Left cardiac atrium (tissue), 4 donors: ENCODE results near the gene DGAT2. TPM values are rescaled to one million over a fixed set of nuclear protein-coding genes. Genes with fewer than 3 reads are reported as not detected.
A peak's percentile ranks its signal among the peaks of the same experiment; 100 is the strongest.

Source experiments
- ATAC-seq, 2 donors: fragments of 200-7000 bp; cut with Tn5 transposase; one replicate each; pipeline ENCODE4 v1.9.1; 2020; ENCODE audit warnings: mild to moderate bottlenecking in 2 of 2, moderate library complexity in 2 of 2
- DNase-seq: peaks from one replicate; pipeline ENCODE4 v3.0.0-alpha.2; 2020
- intact Hi-C, 2 donors: fragments of 100-400 bp; cut with DNase I; formaldehyde crosslinking; loops; one replicate each; pipeline versions ENCODE4 v1.14.1 to v1.15.1; 2022 to 2023
- total RNA-seq, 2 donors: library from RNA; stranded (reverse); fragmentation: NEBNext Ultra II Directional; extraction: Animal tissue kit (Norgen Biotek cat#: 25700); gene quantifications; one replicate each; pipeline ENCODE4 v1.2.1, GENCODE V29; 2021
- donor health status: DM: no; HTN: yes; CAD: no.
- donor health status: DM: no; HTN: yes; CAD: no; lungs with severe emphysema.
- donor health status: DM: yes; HTN: yes; CAD: no.
- donor health status: Dilated cardiomyopathy.

DGAT2 gene
- total RNA-seq, 2 donors from 2014 or later, result 81.2 to 131 TPM

- intact Hi-C loops, result no loop called here
- DNase-seq (no peak), ATAC-seq (no peak)
Observed at GRCh38 chr11:75775056-75775455, 6.5 kb downstream of the DGAT2 start.

GRCh38 chr11:75776546-75776945 is 8.0 kb downstream of the DGAT2 start:
- intact Hi-C loops, result no loop called here
- DNase-seq (no peak), ATAC-seq (no peak)

- ATAC-seq (peak in 1 of 2 donors; percentile 32), DNase-seq (no peak)
Observed at GRCh38 chr11:75777461-75778110, 9.0 kb downstream of the DGAT2 start.

GRCh38 chr11:75778962-75779361 is 10.4 kb downstream of the DGAT2 start:
- intact Hi-C loops, result no loop called here
- no peak for DNase-seq
- ATAC-seq, result no peak

More at GRCh38 chr11:75777461-75778110, 9.0 kb downstream of the DGAT2 start:
- intact Hi-C loops, result no loop called here

- DNase-seq (no peak), ATAC-seq (no peak)
- intact Hi-C loops, result no loop called here
Observed at GRCh38 chr11:75779960-75780359, 11.4 kb downstream of the DGAT2 start.

DNA sequence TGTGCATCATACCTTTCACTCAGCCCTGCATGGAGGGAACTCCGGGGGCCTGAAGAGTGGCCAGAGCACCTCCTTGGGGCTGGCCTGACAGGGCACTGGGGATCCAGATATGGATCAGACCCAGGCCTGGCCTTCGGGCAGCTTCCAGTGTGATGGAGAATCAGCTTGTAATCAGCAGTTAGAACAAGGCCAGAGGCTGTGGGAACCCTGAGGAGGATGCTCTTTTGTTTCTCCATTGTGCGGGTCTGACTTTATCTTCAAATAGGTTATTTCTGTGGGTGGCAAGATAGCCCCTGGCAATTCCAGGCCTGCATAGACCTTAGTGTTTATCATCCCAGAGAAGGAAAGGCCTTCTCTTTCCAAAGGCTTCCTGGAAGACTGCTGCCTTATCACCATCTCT is 12.3 kb downstream of the DGAT2 start:
- DNase-seq, result no peak
- intact Hi-C loops, result no loop called here
- no peak for ATAC-seq

GRCh38 chr11:75781296-75781695 is 12.7 kb downstream of the DGAT2 start:
- DNase-seq (no peak), ATAC-seq (no peak)
- intact Hi-C loops, result no loop called here

DNA sequence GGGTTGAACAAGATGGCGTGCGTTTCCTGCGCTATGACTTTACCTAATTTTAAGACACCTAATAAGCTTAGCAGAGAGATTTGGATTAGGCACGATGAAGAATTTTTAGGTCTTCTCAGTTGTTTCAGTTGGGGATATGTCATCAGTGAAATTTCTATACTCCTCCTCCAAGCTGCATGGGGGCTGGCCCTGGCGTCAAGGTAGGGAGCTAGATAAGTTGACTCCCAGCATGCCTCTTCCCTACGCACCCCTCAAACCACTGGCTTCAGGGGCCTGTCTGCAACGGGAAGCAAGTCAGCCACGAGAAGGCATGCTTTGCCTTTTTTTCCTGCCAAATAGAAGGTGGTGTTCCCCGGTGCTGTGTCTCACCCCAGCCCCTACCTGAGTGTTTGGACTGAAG is 13.3 kb downstream of the DGAT2 start:
- intact Hi-C loops, result no loop called here
- ATAC-seq, result no peak
- DNase-seq, result no peak

DNA sequence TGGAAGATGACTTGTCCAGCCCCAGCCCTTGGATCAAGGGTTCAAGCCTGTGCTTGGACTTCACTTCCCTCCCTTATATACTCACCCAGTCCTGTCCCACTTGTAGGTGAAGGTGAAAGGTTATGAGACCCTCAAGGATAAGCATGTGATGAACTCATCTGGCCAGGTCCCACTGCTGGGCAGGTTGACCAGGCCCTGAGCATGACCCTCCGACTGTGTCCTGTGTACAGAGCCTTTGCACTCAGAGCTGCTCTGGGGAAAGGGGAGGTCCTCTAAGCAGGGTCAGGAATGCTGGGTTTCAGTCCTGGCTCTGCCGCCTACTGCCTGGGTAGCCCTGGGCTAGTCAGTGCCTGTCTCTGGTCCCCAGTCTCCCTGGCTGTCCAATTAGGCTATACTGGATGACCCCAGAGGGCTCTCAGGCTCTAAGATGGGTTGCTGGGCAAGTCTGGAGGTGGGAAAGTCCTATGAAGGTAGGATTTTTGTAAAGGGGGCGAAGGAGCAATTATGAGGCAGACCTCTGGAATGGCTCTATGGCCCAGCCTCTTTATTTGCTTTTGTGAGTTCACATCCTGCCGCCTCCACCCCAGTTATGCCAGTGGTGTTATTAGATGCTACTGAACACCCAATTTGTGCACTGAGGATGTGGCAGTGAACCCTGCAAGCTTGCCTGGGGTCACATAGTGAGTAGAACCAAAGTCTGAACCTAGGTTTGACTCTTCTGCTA is 14.1 kb downstream of the DGAT2 start:
- DNase-seq (no peak), ATAC-seq (no peak)

GRCh38 chr11:75783416-75784084 is 15.0 kb downstream of the DGAT2 start:
- ATAC-seq, result no peak
- no peak for DNase-seq
- intact Hi-C loops, result no loop called here

More for the DNA sequence above, 14.1 kb downstream of the DGAT2 start:
- intact Hi-C loops, result no loop called here

- no peak for ATAC-seq
- DNase-seq, result no peak
- intact Hi-C loops, result no loop called here
Observed at GRCh38 chr11:75784085-75784478, 15.5 kb downstream of the DGAT2 start.

DNA sequence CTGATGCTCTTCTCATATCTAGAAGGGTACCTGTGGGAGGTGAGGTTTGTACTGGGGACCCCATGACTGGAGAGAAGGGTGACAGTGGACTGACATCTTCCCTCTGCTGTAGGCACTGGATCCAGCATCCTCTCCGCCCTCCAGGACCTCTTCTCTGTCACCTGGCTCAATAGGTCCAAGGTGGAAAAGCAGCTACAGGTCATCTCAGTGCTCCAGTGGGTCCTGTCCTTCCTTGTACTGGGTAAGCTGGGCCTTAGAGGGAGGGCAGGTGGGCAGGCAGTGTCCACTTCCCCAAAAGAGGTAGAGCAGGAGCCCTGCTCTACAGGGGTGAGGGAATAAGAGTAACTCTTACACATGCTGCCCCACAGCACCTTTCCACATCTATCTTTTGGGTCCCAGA is 15.9 kb downstream of the DGAT2 start:
- ATAC-seq (no peak), DNase-seq (no peak)
- intact Hi-C loops, result no loop called here

- no peak for ATAC-seq
- intact Hi-C loops, result no loop called here
Observed at GRCh38 chr11:75785187-75785586, 16.6 kb downstream of the DGAT2 start.

GRCh38 chr11:75786101-75786736 is 17.6 kb downstream of the DGAT2 start:
- intact Hi-C loops, result no loop called here

More at GRCh38 chr11:75785187-75785586, 16.6 kb downstream of the DGAT2 start:
- DNase-seq, result no peak

GRCh38 chr11:75789521-75789920 is 20.9 kb downstream of the DGAT2 start:
- ATAC-seq (no peak), DNase-seq (no peak)

More at GRCh38 chr11:75786101-75786736, 17.6 kb downstream of the DGAT2 start:
- ATAC-seq, result no peak
- no peak for DNase-seq

GRCh38 chr11:75790986-75791385 is 22.4 kb downstream of the DGAT2 start:
- intact Hi-C loops, result loop anchor here in 1 of 2 donors (10.0 kb wide), 1 partner anchor 524 kb away; no protein-coding TSS in a partner anchor
- DNase-seq (no peak), ATAC-seq (no peak)

More at GRCh38 chr11:75789521-75789920, 20.9 kb downstream of the DGAT2 start:
- intact Hi-C loops, result no loop called here

DNA sequence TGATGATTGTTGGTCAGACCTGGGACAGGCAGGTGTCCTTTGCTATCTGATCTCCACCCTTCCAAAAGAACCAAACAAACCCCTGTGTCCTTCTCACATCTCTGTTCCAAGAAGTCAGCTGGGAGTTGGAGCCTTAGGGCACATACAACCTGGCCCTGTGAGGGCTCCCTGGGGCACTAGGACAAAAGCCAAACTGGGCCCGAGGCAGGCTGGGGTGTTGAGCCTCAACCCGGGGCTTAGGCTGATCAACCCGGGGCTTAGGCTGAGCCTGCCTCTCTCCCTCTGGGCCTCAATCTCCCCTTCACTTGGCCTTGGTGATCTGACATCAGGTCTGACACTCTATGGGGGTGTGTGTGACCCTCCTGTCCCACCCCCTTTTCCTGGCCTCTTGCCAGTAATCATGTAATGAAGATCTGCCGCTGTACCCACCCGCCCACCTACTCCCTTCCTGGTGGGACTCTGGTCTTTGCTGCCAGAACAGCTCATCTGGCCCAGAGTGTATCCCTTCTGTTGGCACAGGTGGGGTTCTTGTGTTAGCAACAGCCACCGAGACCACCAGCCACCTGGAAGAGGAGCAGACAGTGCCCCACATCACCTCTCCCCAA is 23.7 kb downstream of the DGAT2 start:
- intact Hi-C loops, result loop anchor here in 1 of 2 donors (10.0 kb wide), 1 partner anchor 523 kb away; no protein-coding TSS in a partner anchor
- DNase-seq (no peak), ATAC-seq (no peak)

GRCh38 chr11:75792997-75793800 is 24.6 kb downstream of the DGAT2 start:
- DNase-seq, result no peak
- intact Hi-C loops, result loop anchor here in 1 of 2 donors (10.0 kb wide), 1 partner anchor 522 kb away; no protein-coding TSS in a partner anchor
- peak; percentile 7 to 29 for ATAC-seq
